Nephron (organoid): Measurements from ENCODE around the gene SCLY.

ENCODE experiments used
- H3K27ac Mint-ChIP-seq, 3 experiments: 2 replicates each; pipeline ENCODE4 v1.8.0; 2020; ENCODE audit warnings: mixed read lengths in 3 of 3, mild to moderate bottlenecking in 2 of 3, moderate library complexity in 1 of 3
- H3K27me3 Mint-ChIP-seq: 2 replicates; pipeline ENCODE4 v1.8.0; 2021; ENCODE audit warnings: low read depth, mild to moderate bottlenecking, moderate library complexity, mixed read lengths
- H3K36me3 Mint-ChIP-seq: 2 replicates; pipeline ENCODE4 v1.8.0; 2020; ENCODE audit warnings: low read depth, mixed read lengths
- H3K4me1 Mint-ChIP-seq: 2 replicates; pipeline ENCODE4 v1.8.0; 2020; ENCODE audit warnings: mixed read lengths
- H3K4me3 Mint-ChIP-seq, 3 experiments: 2 replicates each; pipeline ENCODE4 v1.8.0; 2020; ENCODE audit warnings: mild to moderate bottlenecking in 3 of 3, mixed read lengths in 3 of 3, moderate library complexity in 2 of 3
- H3K9me3 Mint-ChIP-seq: 2 replicates; pipeline ENCODE4 v1.8.0; 2020; ENCODE audit warnings: mixed read lengths
- CTCF ChIP-seq, 3 experiments: fragments of 200-600 bp; sonication (generic); IDR thresholded peaks; one replicate each; pipeline ENCODE4 v1.5.0; 2021; ENCODE audit warnings: antibody characterized with exemption in 3 of 3; ENCODE audit not compliant: unreplicated experiment in 3 of 3

SCLY gene

GRCh38 chr2:238119756-238120462 is 59.1 kb downstream of the SCLY start:
- H3K27me3 Mint-ChIP-seq, result peaks cover 40% of the 10 kb centered on the region
- no peak overlapping the region for H3K4me3 Mint-ChIP-seq
- no peak overlapping the region for H3K27ac Mint-ChIP-seq
- H3K4me1 Mint-ChIP-seq, result no peaks in the 10 kb centered on the region
- H3K36me3 Mint-ChIP-seq, result no peaks in the 10 kb centered on the region
- TF ChIP-seq CTCF (IDR thresholded peaks at IDR 0.05; ENCODE audit: unreplicated experiment in 3 of 3), result no peak
- peaks cover 2% of the 10 kb centered on the region for H3K9me3 Mint-ChIP-seq

DNA sequence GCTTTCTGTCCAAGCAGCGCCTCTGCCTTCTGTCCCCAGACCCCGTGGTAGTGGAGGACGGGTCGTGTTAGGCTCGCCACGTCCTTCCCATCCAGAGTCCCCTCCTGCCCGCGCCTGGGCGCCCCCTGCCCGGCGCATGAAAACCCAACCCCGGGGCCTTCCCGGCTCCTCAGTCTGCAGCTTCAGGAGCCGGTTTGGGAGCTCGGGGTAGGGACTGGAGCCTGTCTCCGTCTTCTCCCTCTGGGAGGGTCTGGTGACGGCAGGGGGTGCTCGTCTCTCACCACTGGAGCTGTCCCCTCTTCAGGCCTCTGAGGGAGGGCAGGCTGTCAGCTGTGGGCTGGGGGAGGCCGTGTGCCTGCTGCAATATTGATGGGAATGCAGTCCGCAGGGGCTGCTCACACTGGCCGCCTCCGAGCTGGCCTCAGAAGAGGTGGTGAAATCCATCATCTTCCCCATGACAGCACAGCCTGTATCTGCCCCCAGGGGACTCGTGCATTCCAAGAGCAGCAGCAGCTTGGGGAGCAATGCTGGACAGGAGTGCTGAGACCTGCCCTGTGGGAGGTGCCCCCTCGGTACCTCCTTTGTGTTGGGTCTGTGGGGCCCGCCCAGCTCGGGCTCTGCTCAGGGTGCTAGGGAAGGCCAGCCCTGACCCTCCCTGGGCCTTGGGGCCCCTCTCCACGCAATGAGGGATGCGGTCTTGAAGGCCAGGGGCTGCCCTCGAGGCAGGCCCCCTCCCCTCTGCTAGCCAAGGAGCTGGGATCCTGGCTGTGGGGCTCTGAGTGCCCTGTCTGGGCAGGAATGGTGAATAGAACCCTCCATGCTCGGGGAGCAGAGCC is 59.9 kb downstream of the SCLY start:
- H3K27ac Mint-ChIP-seq, result peak overlapping the region in 1 of 3 experiments; percentile 20
- no peaks in the 10 kb centered on the region for H3K9me3 Mint-ChIP-seq
- H3K27me3 Mint-ChIP-seq, result peaks cover 40% of the 10 kb centered on the region
- peak; percentile 42 to 54 (median 53) for TF ChIP-seq CTCF (IDR thresholded peaks at IDR 0.05; ENCODE audit: unreplicated experiment in 3 of 3)
- H3K4me3 Mint-ChIP-seq, result no peak overlapping the region
- H3K36me3 Mint-ChIP-seq, result no peaks in the 10 kb centered on the region
- no peaks in the 10 kb centered on the region for H3K4me1 Mint-ChIP-seq

GRCh38 chr2:238121511-238122286 is 60.9 kb downstream of the SCLY start:
- no peaks in the 10 kb centered on the region for H3K36me3 Mint-ChIP-seq
- H3K27ac Mint-ChIP-seq, result no peak overlapping the region
- no peaks in the 10 kb centered on the region for H3K9me3 Mint-ChIP-seq
- no peaks in the 10 kb centered on the region for H3K4me1 Mint-ChIP-seq
- H3K27me3 Mint-ChIP-seq, result peaks cover 35% of the 10 kb centered on the region
- H3K4me3 Mint-ChIP-seq, result no peak overlapping the region
- no peak for TF ChIP-seq CTCF (IDR thresholded peaks at IDR 0.05; ENCODE audit: unreplicated experiment in 3 of 3)

- Mint-ChIP-seq H3K4me1 (no peaks in the 10 kb centered on the region), H3K36me3 (no peaks in the 10 kb centered on the region), H3K9me3 (no peaks in the 10 kb centered on the region), H3K27me3 (peaks cover 30% of the 10 kb centered on the region), H3K27ac (no peak overlapping the region), H3K4me3 (no peak overlapping the region)
- TF ChIP-seq CTCF (IDR thresholded peaks at IDR 0.05; ENCODE audit: unreplicated experiment in 3 of 3), result no peak
Observed at GRCh38 chr2:238122287-238123217, 61.8 kb downstream of the SCLY start.

DNA sequence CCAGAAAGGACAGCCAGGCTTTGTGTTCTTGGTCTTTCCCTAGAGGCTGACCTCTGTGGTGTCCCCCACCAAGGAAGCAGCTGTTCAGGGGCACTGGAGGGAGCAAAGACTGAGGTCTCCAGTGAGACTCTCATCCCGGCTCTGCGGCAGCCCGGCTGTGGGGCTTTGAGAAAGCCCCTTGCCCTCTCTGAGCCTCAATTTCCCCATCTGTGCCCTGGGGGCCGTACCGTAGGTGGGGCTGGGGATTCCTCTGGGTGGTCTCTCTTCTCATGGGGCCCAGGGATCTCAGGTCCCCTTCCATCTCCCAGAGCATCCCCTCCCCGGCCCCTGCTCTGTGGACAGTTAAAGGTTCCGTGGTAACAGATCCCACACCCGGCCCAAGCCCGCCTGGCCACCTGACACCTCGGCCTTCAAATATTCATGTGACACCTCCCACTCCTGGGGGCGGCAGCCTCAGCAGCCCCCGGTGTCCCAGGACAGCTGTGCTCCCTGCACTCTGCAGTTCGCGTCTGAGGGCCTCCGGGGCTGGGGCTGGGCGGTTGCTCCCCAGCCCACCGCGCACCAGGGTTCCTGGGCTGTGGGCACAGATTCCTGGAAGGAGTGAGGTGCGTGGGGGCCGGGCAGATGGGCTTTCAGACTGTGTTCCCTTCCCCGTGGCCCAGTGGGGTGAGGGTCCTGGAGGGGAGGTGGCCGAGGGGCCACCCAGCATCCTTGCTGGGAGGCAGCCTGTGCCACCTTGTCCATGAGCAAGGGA is 62.6 kb downstream of the SCLY start:
- no peak for TF ChIP-seq CTCF (IDR thresholded peaks at IDR 0.05; ENCODE audit: unreplicated experiment in 3 of 3)
- Mint-ChIP-seq H3K9me3 (no peaks in the 10 kb centered on the region), H3K4me3 (no peak overlapping the region), H3K36me3 (no peaks in the 10 kb centered on the region), H3K4me1 (no peaks in the 10 kb centered on the region), H3K27me3 (peaks cover 22% of the 10 kb centered on the region), H3K27ac (no peak overlapping the region)
